Measurements from ENCODE around the gene ZNF597. TPM values are rescaled to one million over a fixed set of nuclear protein-coding genes. Genes with fewer than 3 reads are reported as not detected.
A peak's percentile ranks its signal among the peaks of the same experiment; 100 is the strongest.

Gene ZNF597
- polyA plus RNA-seq, 3 donors, result 0.80 to 1.0 (median 0.98) TPM

DNA sequence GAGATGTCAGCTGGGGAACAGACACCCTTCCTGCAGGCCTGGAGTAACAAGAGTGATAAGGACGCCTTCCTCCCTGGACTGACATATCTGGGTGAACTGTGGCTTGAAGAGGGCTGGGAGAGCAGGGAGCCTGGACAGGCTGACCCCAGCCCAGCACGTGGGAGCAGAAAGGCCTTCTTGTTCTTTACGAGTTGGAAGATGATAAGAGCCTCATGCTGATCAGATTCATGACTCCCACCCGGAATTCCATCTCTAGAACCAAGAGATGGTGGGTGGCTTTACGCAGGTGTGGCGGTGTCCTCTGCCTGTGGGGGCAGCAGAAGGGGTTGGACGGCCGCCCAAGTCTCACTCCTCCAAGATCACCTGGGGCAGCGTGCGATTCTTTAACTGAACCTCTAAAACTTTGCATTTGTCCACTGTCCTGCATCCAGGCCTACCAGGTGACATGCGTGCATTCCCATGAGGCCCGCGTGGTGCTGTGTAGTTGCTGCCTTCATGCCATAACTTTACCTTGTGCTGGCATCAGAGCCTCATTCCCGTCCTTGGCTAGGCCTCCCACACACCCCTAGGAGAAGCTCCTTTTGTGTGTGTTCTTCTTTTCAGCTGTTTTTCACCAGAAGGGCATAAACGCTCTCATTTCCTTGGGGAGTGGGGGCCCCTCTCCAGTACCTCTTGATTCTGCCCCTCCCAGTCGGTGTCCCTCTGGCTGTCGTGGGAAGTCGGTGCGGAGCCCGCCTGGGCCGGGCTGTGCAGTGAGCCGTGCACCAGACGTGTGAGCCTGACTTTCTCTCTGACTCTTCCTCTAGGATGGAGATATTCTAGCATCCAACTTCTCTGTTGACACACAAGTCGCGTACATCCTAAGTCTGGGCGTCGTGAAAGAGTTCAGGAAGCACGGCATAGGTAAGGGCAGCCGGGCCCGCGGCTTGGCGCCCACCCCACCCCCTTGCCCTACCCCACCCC, 38.7 kb upstream of the ZNF597 start:
- Histone ChIP-seq H2AFZ (ENCODE audit: insufficient read depth, low read depth, low read length, poor library complexity, severe bottlenecking) (no peak overlapping the region), H3K4me3 (replicated peaks in 1 of 3; ENCODE audit: low read depth in 2 of 3, low read length in 3 of 3) (no peak overlapping the region), H4K20me1 (ENCODE audit: insufficient read depth, low read length) (peaks cover 53% of the 10 kb centered on the region), H3K79me2 (ENCODE audit: insufficient read depth, low read length) (peaks cover 11% of the 10 kb centered on the region), H3K9me3 (replicated peaks in 1 of 2; ENCODE audit: control insufficient read depth in 1 of 2, insufficient read depth in 1 of 2, low read length in 2 of 2) (no peaks in the 10 kb centered on the region), H3K9ac (ENCODE audit: insufficient read depth, low read length, poor library complexity, severe bottlenecking) (no peak overlapping the region), H3K4me1 (ENCODE audit: control insufficient read depth in 1 of 2, insufficient read depth in 2 of 2, low read length in 2 of 2) (no peaks in the 10 kb centered on the region), H3K4me2 (replicated peaks; ENCODE audit: extremely low read depth, low read length, poor library complexity, severe bottlenecking) (no peak overlapping the region), H3K36me3 (replicated peaks in 1 of 2; ENCODE audit: control insufficient read depth in 1 of 2, insufficient read depth in 2 of 2, low read length in 2 of 2) (peaks cover 81 to 93% of the 10 kb centered on the region in 2 donors), H3K27me3 (ENCODE audit: control insufficient read depth in 2 of 2, insufficient read depth in 2 of 2, low read length in 2 of 2) (no peaks in the 10 kb centered on the region), H3K27ac (ENCODE audit: low read depth in 1 of 2, low read length in 2 of 2) (no peak overlapping the region)
- Mint-ChIP-seq H3K4me3 (no peak overlapping the region), H3K4me1 (no peaks in the 10 kb centered on the region), H3K9me3 (no peaks in the 10 kb centered on the region), H3K27me3 (ENCODE audit: low read depth in 3 of 3) (peaks cover 0 to 2% (median 0%) of the 10 kb centered on the region in 3 donors), H3K27ac (peak overlapping the region in 3 of 7 donors; percentile 9 to 48 (median 40)), H3K36me3 (peaks cover 74 to 92% of the 10 kb centered on the region in 2 donors)
- intact Hi-C loops (cut with micrococcal nuclease), result no loop called here
- DNase-seq, result no peak
- TF ChIP-seq, protein P1, sequence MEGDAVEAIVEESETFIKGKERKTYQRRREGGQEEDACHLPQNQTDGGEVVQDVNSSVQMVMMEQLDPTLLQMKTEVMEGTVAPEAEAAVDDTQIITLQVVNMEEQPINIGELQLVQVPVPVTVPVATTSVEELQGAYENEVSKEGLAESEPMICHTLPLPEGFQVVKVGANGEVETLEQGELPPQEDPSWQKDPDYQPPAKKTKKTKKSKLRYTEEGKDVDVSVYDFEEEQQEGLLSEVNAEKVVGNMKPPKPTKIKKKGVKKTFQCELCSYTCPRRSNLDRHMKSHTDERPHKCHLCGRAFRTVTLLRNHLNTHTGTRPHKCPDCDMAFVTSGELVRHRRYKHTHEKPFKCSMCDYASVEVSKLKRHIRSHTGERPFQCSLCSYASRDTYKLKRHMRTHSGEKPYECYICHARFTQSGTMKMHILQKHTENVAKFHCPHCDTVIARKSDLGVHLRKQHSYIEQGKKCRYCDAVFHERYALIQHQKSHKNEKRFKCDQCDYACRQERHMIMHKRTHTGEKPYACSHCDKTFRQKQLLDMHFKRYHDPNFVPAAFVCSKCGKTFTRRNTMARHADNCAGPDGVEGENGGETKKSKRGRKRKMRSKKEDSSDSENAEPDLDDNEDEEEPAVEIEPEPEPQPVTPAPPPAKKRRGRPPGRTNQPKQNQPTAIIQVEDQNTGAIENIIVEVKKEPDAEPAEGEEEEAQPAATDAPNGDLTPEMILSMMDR (IDR thresholded peaks at IDR 0.05), result no peak
- WGBS (ENCODE audit: insufficient coverage), result 98% methylated on average over 19 of the region's 32 CpGs

DNA sequence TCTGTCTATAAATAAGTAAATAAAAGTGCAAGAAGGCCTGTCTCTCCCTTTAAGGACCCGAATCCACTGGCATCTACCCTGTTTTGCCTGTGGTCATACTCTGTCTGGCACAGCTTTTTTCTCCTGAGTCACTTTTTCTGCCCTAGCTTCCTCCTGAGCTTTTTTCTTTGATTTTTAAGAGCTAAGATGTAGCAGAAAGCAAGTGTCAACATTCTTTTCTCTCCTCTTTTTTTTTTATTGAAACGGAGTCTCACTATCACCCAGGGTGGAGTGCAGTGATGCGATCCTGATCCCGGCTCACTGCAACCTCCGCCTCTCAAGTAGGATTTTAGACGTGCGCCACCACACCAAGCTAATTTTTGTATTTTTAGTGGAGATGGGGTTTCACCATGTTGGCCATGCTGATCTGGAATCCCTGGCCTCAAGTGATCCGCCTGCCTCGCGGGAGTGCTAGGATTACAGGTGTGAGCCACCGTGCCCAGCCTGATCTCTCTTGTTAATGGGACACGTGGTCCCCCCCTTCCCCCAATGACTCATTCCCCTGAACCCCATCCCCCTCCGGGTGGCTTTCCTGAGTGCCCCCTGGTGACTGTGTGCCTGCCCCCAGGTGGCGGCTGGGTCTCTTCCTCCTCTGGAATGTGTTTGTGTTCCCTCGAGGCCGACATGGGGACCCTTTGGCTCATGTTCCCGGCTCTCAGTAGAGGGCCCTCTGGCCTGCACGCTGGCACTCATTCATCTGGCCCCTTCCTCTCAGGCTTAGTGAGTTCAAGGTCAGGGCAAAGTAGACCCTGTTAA, 37.8 kb upstream of the ZNF597 start:
- Histone ChIP-seq H3K27me3 (ENCODE audit: control insufficient read depth in 2 of 2, insufficient read depth in 2 of 2, low read length in 2 of 2) (no peaks in the 10 kb centered on the region), H3K9me3 (replicated peaks in 1 of 2; ENCODE audit: control insufficient read depth in 1 of 2, insufficient read depth in 1 of 2, low read length in 2 of 2) (no peaks in the 10 kb centered on the region), H3K4me2 (replicated peaks; ENCODE audit: extremely low read depth, low read length, poor library complexity, severe bottlenecking) (no peak overlapping the region), H2AFZ (ENCODE audit: insufficient read depth, low read depth, low read length, poor library complexity, severe bottlenecking) (no peak overlapping the region), H3K36me3 (replicated peaks in 1 of 2; ENCODE audit: control insufficient read depth in 1 of 2, insufficient read depth in 2 of 2, low read length in 2 of 2) (peaks cover 78 to 90% of the 10 kb centered on the region in 2 donors), H3K4me1 (ENCODE audit: control insufficient read depth in 1 of 2, insufficient read depth in 2 of 2, low read length in 2 of 2) (no peaks in the 10 kb centered on the region), H3K9ac (ENCODE audit: insufficient read depth, low read length, poor library complexity, severe bottlenecking) (no peak overlapping the region), H4K20me1 (ENCODE audit: insufficient read depth, low read length) (peaks cover 59% of the 10 kb centered on the region), H3K79me2 (ENCODE audit: insufficient read depth, low read length) (peaks cover 18% of the 10 kb centered on the region), H3K4me3 (replicated peaks in 1 of 3; ENCODE audit: low read depth in 2 of 3, low read length in 3 of 3) (no peak overlapping the region), H3K27ac (ENCODE audit: low read depth in 1 of 2, low read length in 2 of 2) (no peak overlapping the region)
- TF ChIP-seq, protein P1 (IDR thresholded peaks at IDR 0.05), result no peak
- no peak for DNase-seq
- WGBS (ENCODE audit: insufficient coverage), result 100% methylated on average over 3 of the region's 18 CpGs
- Mint-ChIP-seq H3K27ac (peak overlapping the region in 2 of 7 donors; percentile 46 to 48), H3K4me1 (no peaks in the 10 kb centered on the region), H3K27me3 (ENCODE audit: low read depth in 3 of 3) (peaks cover 0 to 2% (median 0%) of the 10 kb centered on the region in 3 donors), H3K4me3 (no peak overlapping the region), H3K9me3 (no peaks in the 10 kb centered on the region), H3K36me3 (peaks cover 69 to 94% of the 10 kb centered on the region in 2 donors)
- intact Hi-C loops (cut with micrococcal nuclease), result no loop called here
